PFSK-1 (cell line): ENCODE results near the gene SLC9A2.

ENCODE experiments used
- FOXP2 ChIP-seq: optimal IDR thresholded peaks from 2 replicates; pipeline ENCODE3; 2011; ENCODE audit warnings: borderline replicate concordance, control low read depth, inconsistent platforms; ENCODE audit not compliant: insufficient read depth; ENCODE audit errors: extremely low read length, extremely low read depth
- POLR2AphosphoS5 ChIP-seq: IDR thresholded peaks from 2 replicates; pipeline ENCODE4 v1.6.1; 2012; ENCODE audit warnings: low read depth, mild to moderate bottlenecking, control low read depth, low read length, moderate library complexity
- SIN3A ChIP-seq: IDR thresholded peaks from 2 replicates; pipeline ENCODE4 v1.6.1; 2012; ENCODE audit warnings: mild to moderate bottlenecking, low read length, moderate library complexity, borderline replicate concordance; ENCODE audit not compliant: insufficient read depth
- TAF1 ChIP-seq: IDR thresholded peaks from 2 replicates; pipeline ENCODE4 v1.6.1; 2012; ENCODE audit warnings: low read length, control low read depth, borderline replicate concordance; ENCODE audit not compliant: insufficient read depth
- TF ChIP-seq, protein P1 (sequence below), 2 experiments: IDR thresholded peaks; 2 replicates each; pipeline versions ENCODE4 v1.6.1 to v1.8.0; 2011 to 2012; ENCODE audit warnings: low read depth in 2 of 2, low read length in 2 of 2, control low read depth in 1 of 2, inconsistent platforms in 1 of 2, mild to moderate bottlenecking in 1 of 2, moderate library complexity in 1 of 2; ENCODE audit not compliant: insufficient read depth in 1 of 2

Gene SLC9A2

GRCh38 chr2:102717308-102718018 lies 98.1 kb downstream of the SLC9A2 start:
- TF ChIP-seq FOXP2 (no peak), POLR2AphosphoS5 (no peak), SIN3A (no peak), TAF1 (no peak)
- TF ChIP-seq, protein P1, sequence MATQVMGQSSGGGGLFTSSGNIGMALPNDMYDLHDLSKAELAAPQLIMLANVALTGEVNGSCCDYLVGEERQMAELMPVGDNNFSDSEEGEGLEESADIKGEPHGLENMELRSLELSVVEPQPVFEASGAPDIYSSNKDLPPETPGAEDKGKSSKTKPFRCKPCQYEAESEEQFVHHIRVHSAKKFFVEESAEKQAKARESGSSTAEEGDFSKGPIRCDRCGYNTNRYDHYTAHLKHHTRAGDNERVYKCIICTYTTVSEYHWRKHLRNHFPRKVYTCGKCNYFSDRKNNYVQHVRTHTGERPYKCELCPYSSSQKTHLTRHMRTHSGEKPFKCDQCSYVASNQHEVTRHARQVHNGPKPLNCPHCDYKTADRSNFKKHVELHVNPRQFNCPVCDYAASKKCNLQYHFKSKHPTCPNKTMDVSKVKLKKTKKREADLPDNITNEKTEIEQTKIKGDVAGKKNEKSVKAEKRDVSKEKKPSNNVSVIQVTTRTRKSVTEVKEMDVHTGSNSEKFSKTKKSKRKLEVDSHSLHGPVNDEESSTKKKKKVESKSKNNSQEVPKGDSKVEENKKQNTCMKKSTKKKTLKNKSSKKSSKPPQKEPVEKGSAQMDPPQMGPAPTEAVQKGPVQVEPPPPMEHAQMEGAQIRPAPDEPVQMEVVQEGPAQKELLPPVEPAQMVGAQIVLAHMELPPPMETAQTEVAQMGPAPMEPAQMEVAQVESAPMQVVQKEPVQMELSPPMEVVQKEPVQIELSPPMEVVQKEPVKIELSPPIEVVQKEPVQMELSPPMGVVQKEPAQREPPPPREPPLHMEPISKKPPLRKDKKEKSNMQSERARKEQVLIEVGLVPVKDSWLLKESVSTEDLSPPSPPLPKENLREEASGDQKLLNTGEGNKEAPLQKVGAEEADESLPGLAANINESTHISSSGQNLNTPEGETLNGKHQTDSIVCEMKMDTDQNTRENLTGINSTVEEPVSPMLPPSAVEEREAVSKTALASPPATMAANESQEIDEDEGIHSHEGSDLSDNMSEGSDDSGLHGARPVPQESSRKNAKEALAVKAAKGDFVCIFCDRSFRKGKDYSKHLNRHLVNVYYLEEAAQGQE (IDR thresholded peaks at IDR 0.05; ENCODE audit: insufficient read depth in 1 of 2, low read depth in 2 of 2, low read length in 2 of 2), result no peak

DNA sequence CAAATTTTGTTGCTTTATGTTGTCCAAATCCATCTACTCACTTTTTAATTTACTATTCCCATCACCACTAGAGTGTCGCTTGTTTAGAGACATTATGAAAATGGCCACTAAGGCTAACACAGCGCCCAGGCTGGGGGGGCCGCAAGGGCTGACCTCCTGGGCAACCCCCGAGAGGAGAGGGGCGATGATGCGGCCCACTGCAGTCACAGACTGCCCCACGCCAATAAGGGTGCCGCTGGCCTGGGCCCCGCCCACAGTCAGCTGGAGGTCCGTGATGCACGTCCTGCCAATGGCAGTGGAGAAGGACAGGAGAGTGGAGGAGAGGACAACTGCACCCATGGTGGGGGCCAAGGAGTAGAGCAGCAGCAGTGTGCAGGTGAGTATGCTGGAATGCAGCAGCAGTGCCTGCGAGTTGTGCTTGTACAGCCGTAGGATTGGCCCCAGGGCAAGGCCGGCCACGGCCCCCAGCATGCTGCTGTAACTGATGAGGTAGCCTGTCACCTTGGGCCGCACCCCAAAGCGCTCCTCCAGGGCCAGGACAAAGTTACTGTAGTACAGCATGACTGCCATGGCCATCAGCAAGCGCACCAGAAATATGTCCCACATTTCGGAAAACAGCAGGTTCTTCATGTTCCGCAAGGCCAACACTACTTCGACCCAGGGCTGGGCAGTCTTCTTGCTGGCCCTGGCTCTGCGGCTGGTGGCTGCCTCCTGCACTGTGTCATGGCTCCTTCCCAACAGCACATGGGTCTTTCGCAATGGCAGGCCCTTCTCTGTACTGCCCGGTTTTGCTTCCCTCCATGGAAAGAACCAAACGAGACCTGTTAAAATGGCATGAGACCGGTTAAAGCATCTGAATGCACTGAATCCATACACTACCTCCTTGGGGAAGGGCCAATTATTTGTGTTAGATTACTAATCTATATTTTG lies 99.3 kb downstream of the SLC9A2 start:
- no peak for TF ChIP-seq POLR2AphosphoS5
- TF ChIP-seq TAF1, result no peak
- TF ChIP-seq, protein P1 (IDR thresholded peaks at IDR 0.05; ENCODE audit: insufficient read depth in 1 of 2, low read depth in 2 of 2, low read length in 2 of 2), result no peak
- no peak for TF ChIP-seq SIN3A
- TF ChIP-seq FOXP2, result no peak

DNA sequence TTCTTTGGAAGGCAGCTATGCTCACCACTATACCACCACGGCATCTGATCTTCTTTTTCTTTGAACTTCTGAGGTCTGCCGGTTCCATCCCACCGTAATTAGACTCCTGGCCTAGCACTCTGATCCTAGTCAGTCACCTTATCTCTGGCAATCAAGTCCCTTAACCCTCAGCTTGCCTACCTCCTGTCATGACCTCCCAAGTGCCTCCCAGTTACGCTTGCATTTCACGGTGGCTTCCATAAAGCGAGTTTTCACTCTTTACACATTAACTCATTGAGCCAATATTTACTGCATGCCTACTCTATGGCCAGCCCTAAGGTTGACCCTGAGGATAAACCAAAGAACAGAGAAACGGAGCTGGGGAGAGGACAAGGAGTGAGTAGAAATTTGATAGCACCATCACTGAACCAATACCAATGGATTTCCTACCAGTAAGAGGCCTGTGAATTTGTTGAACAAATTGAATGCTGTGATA lies 104.7 kb downstream of the SLC9A2 start:
- TF ChIP-seq, protein P1 (IDR thresholded peaks at IDR 0.05; ENCODE audit: insufficient read depth in 1 of 2, low read depth in 2 of 2, low read length in 2 of 2), result no peak
- TF ChIP-seq FOXP2 (no peak), SIN3A (no peak), POLR2AphosphoS5 (no peak)

GRCh38 chr2:102724553-102724952 lies 105.2 kb downstream of the SLC9A2 start:
- TF ChIP-seq SIN3A, result no peak
- no peak for TF ChIP-seq FOXP2
- TF ChIP-seq POLR2AphosphoS5, result no peak
- TF ChIP-seq, protein P1 (IDR thresholded peaks at IDR 0.05; ENCODE audit: insufficient read depth in 1 of 2, low read depth in 2 of 2, low read length in 2 of 2), result no peak
- no peak for TF ChIP-seq TAF1
